GM18511 (cell line): Measurements from ENCODE around the gene IMPA2.

Source experiments
- ATAC-seq: cut with Tn5 transposase; IDR thresholded peaks from one replicate; pipeline ENCODE4 v1.9.1; 2021; ENCODE audit warnings: mild to moderate bottlenecking, moderate library complexity; ENCODE audit not compliant: unreplicated experiment

Gene IMPA2

GRCh38 chr18:11987527-11987926, 6.2 kb downstream of the IMPA2 start:
- no peak for ATAC-seq

- no peak for ATAC-seq
These were observed 7.9 kb downstream of the IMPA2 start for GRCh38 chr18:11989174-11989573.

GRCh38 chr18:11989966-11990380, 8.7 kb downstream of the IMPA2 start:
- no peak for ATAC-seq

GRCh38 chr18:11990539-11990938, 9.2 kb downstream of the IMPA2 start:
- ATAC-seq = no peak

- ATAC-seq = no peak
These were observed 9.9 kb downstream of the IMPA2 start for GRCh38 chr18:11991021-11991795.

- ATAC-seq = no peak
These were observed 10.9 kb downstream of the IMPA2 start for GRCh38 chr18:11992096-11992790.

- ATAC-seq = no peak
These were observed 12.1 kb downstream of the IMPA2 start for GRCh38 chr18:11993264-11993916.

- ATAC-seq = no peak
These were observed 13.0 kb downstream of the IMPA2 start for GRCh38 chr18:11994336-11994702.

GRCh38 chr18:11994703-11995444, 13.6 kb downstream of the IMPA2 start:
- no peak for ATAC-seq

GRCh38 chr18:11995445-11996189, 14.3 kb downstream of the IMPA2 start:
- peak; percentile 90 for ATAC-seq

GRCh38 chr18:11996190-11996754, 15.0 kb downstream of the IMPA2 start:
- no peak for ATAC-seq

GRCh38 chr18:11996907-11997306, 15.6 kb downstream of the IMPA2 start:
- no peak for ATAC-seq

GRCh38 chr18:11997466-11997865, 16.2 kb downstream of the IMPA2 start:
- ATAC-seq = no peak

- no peak for ATAC-seq
These were observed 16.9 kb downstream of the IMPA2 start for GRCh38 chr18:11998193-11998592.

GRCh38 chr18:11999429-11999828, 18.1 kb downstream of the IMPA2 start:
- ATAC-seq = no peak

- no peak for ATAC-seq
These were observed 18.9 kb downstream of the IMPA2 start for GRCh38 chr18:12000072-12000659.

- ATAC-seq = no peak
These were observed 20.1 kb downstream of the IMPA2 start for GRCh38 chr18:12001421-12001820.

GRCh38 chr18:12003894-12004293, 22.6 kb downstream of the IMPA2 start:
- no peak for ATAC-seq

- ATAC-seq = peak; percentile 68
These were observed 24.5 kb downstream of the IMPA2 start for GRCh38 chr18:12005538-12006487.
